Measurements from ENCODE around the gene KRAS.

KRAS gene

DNA sequence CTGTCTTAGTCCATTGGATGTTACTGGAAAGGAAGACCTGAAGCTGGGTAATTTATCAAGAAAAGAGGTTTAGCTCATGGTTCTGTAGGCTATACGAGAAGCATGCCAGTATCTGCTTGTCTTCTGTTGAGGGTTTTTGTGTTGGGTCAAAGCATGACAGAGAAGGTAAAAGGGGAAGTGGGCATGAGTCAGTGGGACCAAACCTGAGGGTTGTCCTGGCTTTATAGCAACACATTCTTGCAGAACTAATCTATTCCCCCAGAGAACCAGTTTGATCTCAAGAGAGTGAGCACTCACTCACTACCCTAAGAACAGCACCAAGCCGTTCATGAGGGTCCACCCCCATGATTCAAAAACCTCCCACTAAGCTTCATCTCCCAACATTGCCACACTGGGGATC, 19.0 kb upstream of the KRAS start (continued):
- TF ChIP-seq, protein P1, sequence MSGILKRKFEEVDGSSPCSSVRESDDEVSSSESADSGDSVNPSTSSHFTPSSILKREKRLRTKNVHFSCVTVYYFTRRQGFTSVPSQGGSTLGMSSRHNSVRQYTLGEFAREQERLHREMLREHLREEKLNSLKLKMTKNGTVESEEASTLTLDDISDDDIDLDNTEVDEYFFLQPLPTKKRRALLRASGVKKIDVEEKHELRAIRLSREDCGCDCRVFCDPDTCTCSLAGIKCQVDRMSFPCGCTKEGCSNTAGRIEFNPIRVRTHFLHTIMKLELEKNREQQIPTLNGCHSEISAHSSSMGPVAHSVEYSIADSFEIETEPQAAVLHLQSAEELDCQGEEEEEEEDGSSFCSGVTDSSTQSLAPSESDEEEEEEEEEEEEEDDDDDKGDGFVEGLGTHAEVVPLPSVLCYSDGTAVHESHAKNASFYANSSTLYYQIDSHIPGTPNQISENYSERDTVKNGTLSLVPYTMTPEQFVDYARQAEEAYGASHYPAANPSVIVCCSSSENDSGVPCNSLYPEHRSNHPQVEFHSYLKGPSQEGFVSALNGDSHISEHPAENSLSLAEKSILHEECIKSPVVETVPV (CRISPR knock-in tag; IDR thresholded peaks at IDR 0.05), result no peak

DNA sequence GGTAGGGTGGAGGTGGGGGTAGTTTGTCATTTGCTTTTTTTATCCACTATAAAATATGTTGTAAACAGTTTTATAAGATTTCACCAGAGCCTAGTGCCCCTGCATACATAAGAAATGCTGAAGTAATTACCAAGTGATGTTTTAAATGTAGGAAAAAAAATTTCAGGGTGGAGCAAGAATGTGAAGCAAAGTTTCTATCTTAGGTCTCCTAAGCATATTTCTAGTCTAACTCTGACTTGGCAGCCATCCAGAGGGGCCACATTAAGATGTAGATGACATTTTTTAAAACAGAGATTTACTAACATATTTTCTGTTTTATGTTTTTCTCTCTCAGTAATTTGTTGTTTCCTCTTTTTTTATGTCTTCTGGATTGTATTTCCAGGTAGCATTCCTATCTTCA, 15.8 kb upstream of the KRAS start:
- TF ChIP-seq ZNF565 (CRISPR knock-in tag; conservative IDR thresholded peaks at IDR 0.05; ENCODE audit: low read depth) (no peak), ZFP30 (CRISPR knock-in tag; IDR thresholded peaks at IDR 0.05) (no peak), ESRRG (CRISPR knock-in tag; IDR thresholded peaks at IDR 0.05) (no peak), ISL1 (CRISPR knock-in tag; IDR thresholded peaks at IDR 0.05) (no peak), TOX (CRISPR knock-in tag; IDR thresholded peaks at IDR 0.05; ENCODE audit: borderline replicate concordance) (no peak), TCF4 (CRISPR knock-in tag; IDR thresholded peaks at IDR 0.05; ENCODE audit: borderline replicate concordance) (no peak), PPARA (CRISPR knock-in tag; IDR thresholded peaks at IDR 0.05; ENCODE audit: borderline replicate concordance) (no peak), RARB (CRISPR knock-in tag; IDR thresholded peaks at IDR 0.05) (no peak), ZNF8 (CRISPR knock-in tag; IDR thresholded peaks at IDR 0.05) (no peak), SNAI2 (CRISPR knock-in tag; IDR thresholded peaks at IDR 0.05) (no peak), CSDC2 (CRISPR knock-in tag; IDR thresholded peaks at IDR 0.05) (no peak)
- TF ChIP-seq, protein P2, sequence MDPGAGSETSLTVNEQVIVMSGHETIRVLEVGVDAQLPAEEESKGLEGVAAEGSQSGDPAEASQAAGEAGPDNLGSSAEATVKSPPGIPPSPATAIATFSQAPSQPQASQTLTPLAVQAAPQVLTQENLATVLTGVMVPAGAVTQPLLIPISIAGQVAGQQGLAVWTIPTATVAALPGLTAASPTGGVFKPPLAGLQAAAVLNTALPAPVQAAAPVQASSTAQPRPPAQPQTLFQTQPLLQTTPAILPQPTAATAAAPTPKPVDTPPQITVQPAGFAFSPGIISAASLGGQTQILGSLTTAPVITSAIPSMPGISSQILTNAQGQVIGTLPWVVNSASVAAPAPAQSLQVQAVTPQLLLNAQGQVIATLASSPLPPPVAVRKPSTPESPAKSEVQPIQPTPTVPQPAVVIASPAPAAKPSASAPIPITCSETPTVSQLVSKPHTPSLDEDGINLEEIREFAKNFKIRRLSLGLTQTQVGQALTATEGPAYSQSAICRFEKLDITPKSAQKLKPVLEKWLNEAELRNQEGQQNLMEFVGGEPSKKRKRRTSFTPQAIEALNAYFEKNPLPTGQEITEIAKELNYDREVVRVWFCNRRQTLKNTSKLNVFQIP (CRISPR knock-in tag; IDR thresholded peaks at IDR 0.05; ENCODE audit: borderline replicate concordance, low read depth), result no peak
- TF ChIP-seq, protein P1 (CRISPR knock-in tag; IDR thresholded peaks at IDR 0.05), result no peak
- TF ChIP-seq, protein P3, sequence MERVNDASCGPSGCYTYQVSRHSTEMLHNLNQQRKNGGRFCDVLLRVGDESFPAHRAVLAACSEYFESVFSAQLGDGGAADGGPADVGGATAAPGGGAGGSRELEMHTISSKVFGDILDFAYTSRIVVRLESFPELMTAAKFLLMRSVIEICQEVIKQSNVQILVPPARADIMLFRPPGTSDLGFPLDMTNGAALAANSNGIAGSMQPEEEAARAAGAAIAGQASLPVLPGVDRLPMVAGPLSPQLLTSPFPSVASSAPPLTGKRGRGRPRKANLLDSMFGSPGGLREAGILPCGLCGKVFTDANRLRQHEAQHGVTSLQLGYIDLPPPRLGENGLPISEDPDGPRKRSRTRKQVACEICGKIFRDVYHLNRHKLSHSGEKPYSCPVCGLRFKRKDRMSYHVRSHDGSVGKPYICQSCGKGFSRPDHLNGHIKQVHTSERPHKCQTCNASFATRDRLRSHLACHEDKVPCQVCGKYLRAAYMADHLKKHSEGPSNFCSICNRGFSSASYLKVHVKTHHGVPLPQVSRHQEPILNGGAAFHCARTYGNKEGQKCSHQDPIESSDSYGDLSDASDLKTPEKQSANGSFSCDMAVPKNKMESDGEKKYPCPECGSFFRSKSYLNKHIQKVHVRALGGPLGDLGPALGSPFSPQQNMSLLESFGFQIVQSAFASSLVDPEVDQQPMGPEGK (CRISPR knock-in tag; IDR thresholded peaks at IDR 0.05; ENCODE audit: borderline replicate concordance), result no peak
- ATAC-seq, result no peak

DNA sequence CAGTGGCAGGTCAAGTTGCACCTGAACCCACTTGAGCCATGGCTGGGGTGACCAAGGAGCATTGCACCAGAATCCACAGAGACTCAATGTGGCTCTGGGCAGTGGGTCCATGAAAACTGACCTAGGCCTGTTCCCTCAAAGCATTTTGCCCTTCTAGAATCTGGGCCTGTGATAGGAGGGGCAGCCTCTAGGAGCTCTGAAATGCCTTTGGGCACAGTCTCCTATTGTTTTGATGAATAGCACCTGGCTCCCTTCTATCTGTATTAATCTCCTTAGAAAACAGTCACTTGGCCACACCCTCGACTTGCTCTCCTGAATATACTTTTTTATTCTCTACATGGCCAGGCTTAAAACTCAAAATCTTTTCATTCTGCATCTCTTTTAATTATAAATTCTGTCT, 14.1 kb upstream of the KRAS start:
- no peak for TF ChIP-seq ZFP3 (CRISPR knock-in tag; IDR thresholded peaks at IDR 0.05)
- no peak for TF ChIP-seq OSR1 (CRISPR knock-in tag; IDR thresholded peaks at IDR 0.05)
- TF ChIP-seq GLIS3 (CRISPR knock-in tag; IDR thresholded peaks at IDR 0.05), result no peak
- no peak for TF ChIP-seq ZNF565 (CRISPR knock-in tag; conservative IDR thresholded peaks at IDR 0.05; ENCODE audit: low read depth)
- no peak for TF ChIP-seq TOX (CRISPR knock-in tag; IDR thresholded peaks at IDR 0.05; ENCODE audit: borderline replicate concordance)
- no peak for TF ChIP-seq ESRRG (CRISPR knock-in tag; IDR thresholded peaks at IDR 0.05)
- TF ChIP-seq ZNF8 (CRISPR knock-in tag; IDR thresholded peaks at IDR 0.05), result no peak
- no peak for TF ChIP-seq BACH2 (CRISPR knock-in tag; IDR thresholded peaks at IDR 0.05; ENCODE audit: borderline replicate concordance)
- TF ChIP-seq, protein P4, sequence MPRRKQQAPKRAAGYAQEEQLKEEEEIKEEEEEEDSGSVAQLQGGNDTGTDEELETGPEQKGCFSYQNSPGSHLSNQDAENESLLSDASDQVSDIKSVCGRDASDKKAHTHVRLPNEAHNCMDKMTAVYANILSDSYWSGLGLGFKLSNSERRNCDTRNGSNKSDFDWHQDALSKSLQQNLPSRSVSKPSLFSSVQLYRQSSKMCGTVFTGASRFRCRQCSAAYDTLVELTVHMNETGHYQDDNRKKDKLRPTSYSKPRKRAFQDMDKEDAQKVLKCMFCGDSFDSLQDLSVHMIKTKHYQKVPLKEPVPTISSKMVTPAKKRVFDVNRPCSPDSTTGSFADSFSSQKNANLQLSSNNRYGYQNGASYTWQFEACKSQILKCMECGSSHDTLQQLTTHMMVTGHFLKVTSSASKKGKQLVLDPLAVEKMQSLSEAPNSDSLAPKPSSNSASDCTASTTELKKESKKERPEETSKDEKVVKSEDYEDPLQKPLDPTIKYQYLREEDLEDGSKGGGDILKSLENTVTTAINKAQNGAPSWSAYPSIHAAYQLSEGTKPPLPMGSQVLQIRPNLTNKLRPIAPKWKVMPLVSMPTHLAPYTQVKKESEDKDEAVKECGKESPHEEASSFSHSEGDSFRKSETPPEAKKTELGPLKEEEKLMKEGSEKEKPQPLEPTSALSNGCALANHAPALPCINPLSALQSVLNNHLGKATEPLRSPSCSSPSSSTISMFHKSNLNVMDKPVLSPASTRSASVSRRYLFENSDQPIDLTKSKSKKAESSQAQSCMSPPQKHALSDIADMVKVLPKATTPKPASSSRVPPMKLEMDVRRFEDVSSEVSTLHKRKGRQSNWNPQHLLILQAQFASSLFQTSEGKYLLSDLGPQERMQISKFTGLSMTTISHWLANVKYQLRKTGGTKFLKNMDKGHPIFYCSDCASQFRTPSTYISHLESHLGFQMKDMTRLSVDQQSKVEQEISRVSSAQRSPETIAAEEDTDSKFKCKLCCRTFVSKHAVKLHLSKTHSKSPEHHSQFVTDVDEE (CRISPR knock-in tag; IDR thresholded peaks at IDR 0.05), result no peak
- ATAC-seq, result no peak

DNA sequence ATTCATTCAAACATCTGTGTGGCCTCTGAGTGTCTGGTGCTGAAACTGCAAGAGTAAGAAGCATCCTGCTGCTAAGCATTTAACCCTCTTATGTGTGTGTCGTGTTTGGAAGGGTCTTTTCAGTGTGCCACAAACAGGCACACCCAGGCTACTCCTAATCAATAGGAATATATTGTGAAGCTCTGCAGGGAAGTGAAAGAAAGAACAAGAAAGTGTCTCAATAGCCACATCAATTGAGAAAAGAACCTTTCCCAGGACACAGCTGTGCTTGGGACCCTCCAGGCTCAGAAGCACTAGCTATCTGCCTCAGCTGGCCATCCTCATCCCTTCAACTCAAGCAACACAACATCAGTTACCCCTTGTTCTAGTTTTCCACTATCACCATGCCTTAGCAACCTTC, 13.4 kb upstream of the KRAS start:
- no peak for TF ChIP-seq TOX (CRISPR knock-in tag; IDR thresholded peaks at IDR 0.05; ENCODE audit: borderline replicate concordance)
- no peak for TF ChIP-seq ARNTL (CRISPR knock-in tag; IDR thresholded peaks at IDR 0.05; ENCODE audit: borderline replicate concordance, low read depth)
- TF ChIP-seq ZNF565 (CRISPR knock-in tag; conservative IDR thresholded peaks at IDR 0.05; ENCODE audit: low read depth), result no peak
- TF ChIP-seq, protein P3 (CRISPR knock-in tag; IDR thresholded peaks at IDR 0.05; ENCODE audit: borderline replicate concordance), result no peak
- TF ChIP-seq RARB (CRISPR knock-in tag; IDR thresholded peaks at IDR 0.05), result no peak
- TF ChIP-seq ZFP30 (CRISPR knock-in tag; IDR thresholded peaks at IDR 0.05), result no peak
- ATAC-seq, result no peak

Data from SK-N-SH treated with all-trans-retinoic acid at 6 μM for 48 hours (cell line).